Esophagus muscularis mucosa (tissue), 4 donors: ENCODE data around the gene CCDC85A.

Experiments
- EP300 ChIP-seq: sonication (generic); formaldehyde crosslinking; IDR thresholded peaks from one replicate; pipeline ENCODE4 v1.6.1; 2017; ENCODE audit warnings: antibody characterized with exemption
- POLR2A ChIP-seq: fragments of 450-650 bp; IDR thresholded peaks from one replicate; pipeline ENCODE4 v1.6.1; 2017; ENCODE audit warnings: antibody characterized with exemption, moderate library complexity, mild to moderate bottlenecking, low read depth
- POLR2AphosphoS5 ChIP-seq, 2 donors: sonication (generic); formaldehyde crosslinking; IDR thresholded peaks; one replicate each; pipeline ENCODE4 v1.6.1; 2017; ENCODE audit warnings: antibody characterized with exemption in 2 of 2
- TF ChIP-seq, protein P1 (sequence below), 3 experiments: fragments of 200-600 bp in 2 of 3; fragments of 450-650 bp in 1 of 3; sonication (generic) in 2 of 3; IDR thresholded peaks; one replicate each; pipeline ENCODE4 v1.5.1; 2017 to 2019; ENCODE audit warnings: antibody characterized with exemption in 3 of 3, mild to moderate bottlenecking in 2 of 3, moderate library complexity in 1 of 3

DNA sequence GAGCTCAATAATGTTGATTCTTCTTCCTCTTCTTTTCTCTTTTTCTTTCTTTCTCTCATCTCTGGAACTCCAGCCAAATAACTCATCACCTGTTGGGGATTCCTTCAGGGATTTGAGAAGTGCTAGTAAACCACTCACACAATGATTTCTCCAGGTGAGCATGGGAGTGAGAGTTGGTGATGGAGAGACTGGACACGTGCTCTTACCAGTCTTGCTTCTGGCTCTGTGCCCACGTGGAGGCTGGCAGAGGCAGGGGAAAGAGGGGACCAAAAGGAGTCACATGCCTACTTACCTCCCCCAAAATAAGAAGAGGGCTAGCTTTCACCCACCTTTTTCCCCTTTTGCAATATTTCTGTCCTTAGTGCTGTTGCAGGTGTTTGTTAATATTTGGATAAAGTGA lies 28.6 kb upstream of the CCDC85A start:
- TF ChIP-seq, protein P1, sequence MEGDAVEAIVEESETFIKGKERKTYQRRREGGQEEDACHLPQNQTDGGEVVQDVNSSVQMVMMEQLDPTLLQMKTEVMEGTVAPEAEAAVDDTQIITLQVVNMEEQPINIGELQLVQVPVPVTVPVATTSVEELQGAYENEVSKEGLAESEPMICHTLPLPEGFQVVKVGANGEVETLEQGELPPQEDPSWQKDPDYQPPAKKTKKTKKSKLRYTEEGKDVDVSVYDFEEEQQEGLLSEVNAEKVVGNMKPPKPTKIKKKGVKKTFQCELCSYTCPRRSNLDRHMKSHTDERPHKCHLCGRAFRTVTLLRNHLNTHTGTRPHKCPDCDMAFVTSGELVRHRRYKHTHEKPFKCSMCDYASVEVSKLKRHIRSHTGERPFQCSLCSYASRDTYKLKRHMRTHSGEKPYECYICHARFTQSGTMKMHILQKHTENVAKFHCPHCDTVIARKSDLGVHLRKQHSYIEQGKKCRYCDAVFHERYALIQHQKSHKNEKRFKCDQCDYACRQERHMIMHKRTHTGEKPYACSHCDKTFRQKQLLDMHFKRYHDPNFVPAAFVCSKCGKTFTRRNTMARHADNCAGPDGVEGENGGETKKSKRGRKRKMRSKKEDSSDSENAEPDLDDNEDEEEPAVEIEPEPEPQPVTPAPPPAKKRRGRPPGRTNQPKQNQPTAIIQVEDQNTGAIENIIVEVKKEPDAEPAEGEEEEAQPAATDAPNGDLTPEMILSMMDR (IDR thresholded peaks at IDR 0.05), result no peak
- no peak for TF ChIP-seq POLR2A
- TF ChIP-seq EP300, result no peak
- no peak for TF ChIP-seq POLR2AphosphoS5 (IDR thresholded peaks at IDR 0.05)
